ENCODE results near the gene CACNA1D.
"Not testable (repeated sequence)": the region's sequence is repeated elsewhere in the genome, so short reads cannot be mapped to it uniquely, and the experiment has no call there.

CACNA1D gene

DNA sequence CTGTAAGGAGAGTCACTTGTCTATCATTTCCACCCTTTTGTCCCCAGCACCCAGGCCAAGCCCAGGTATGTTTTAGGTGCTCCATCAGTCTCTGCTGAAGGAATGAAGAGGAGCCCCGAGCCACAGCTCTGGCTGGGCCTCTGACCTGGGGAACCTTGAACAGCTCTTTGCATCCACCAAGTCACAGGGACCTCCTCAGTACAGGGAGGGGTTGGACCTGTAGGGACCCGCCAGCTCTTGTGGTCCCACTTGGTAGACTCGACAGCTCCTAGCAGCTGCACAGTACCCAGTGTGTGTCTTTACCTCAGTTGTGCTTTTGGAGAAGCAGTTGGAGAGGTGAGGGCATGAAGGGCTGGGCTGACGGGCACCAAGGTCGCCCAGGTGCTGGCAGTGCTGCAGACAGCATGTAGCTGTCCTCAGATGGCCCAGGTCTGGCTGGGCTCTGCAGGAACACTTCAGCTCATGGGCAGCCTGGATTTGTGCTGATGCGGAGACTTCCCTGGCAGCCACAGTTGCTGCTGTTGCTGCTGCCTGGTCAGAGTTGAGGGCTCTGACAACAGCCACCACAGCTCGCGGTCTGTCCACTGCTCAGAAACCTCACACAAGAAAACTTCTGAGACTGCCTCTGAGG is 123.6 kb downstream of the CACNA1D start:
- DNase-seq = no peak

DNA sequence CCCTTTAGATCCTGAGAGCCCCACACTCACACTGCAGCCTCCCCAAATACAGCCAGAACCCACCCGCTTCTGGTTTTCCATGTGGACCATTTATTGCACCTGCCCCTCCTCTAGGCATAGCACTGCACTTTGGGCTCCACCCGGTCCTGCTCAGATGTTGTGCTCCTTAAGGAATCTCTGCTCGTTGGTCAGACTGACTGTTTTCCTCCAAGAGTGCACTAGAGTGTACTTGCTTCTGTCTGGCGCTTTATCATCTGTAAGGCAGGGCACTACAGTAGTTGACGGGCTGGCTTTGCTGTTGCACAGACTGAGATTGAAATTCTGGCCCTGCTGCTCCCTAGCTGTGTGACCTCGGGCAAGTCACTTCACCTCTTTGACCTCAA is 124.1 kb downstream of the CACNA1D start:
- DNase-seq = no peak

DNA sequence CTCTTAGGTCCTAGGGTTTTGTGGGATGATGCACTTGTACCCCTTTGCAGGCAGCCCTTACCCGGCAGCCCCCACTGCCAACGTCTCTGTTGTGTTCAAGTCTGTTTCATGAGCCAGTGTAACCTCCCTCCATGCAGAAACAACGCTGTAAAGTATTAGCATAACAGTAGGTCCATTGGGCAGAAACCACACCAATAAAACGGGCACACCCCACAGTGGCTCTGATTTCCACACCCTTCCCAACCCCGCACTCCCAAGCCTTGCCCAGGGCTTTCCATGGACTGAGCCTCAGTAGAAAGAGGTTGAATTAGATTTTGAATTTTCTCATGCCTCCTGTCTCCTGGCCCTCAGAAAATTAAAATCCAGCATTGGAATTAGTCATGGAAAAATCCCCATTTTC is 124.5 kb downstream of the CACNA1D start:
- DNase-seq = no peak

DNA sequence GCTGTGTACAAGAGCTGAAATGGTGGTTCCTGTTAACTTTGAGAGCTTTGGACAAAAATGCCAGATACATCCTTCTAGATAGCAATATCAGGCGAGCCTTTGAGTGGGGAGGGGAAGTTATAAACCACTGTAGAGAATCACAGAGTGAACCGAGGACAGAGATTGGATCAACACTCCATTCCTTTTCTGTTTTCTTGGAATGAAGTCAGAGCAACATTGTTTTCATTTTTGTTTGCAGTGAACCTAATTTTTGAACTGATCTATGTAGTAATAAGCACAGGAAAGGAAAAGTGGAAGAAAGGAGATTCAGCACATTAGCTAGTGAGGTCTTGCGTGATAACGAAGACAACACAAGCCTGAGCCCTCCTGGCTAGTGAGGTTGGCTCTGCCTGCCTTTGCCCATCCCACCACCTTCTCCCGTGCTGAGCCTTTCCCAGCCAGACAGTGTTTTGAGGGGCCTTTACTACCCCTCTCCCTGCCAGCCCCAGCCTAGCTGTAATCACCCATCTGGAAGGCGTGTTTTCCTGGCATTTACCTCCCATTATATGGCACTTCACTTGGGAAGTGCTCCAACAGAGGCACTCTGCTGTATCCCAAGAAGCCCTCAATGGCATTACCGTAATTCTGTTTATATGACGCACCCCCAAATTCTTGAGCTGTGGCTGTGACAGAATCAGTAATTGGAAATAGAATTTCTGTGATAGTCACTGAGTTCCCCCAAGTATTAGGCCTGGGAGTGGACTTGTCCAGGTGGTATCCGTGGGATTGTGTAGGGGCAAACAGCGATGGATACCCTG is 129.8 kb downstream of the CACNA1D start:
- no peak for DNase-seq

DNA sequence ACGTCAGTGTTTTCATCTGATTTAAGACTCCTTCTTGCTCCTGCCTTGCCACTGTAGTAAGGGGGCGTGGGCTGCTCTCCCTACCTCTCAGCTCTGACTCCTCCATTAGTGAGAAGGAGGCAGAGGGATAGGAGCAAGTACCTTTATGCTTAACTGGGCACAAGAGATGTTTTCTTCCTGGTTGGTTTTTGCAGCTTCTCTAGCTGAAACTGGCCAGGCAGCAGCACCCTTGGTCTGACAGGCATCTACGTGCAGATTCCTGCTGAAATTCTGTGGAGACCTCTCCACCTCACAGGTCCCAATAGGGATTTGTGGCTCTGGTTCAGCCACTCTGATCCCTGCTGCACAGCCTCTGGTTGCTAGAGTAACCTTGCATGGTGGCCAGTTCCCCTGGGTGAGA is 132.5 kb downstream of the CACNA1D start:
- no peak for DNase-seq

DNA sequence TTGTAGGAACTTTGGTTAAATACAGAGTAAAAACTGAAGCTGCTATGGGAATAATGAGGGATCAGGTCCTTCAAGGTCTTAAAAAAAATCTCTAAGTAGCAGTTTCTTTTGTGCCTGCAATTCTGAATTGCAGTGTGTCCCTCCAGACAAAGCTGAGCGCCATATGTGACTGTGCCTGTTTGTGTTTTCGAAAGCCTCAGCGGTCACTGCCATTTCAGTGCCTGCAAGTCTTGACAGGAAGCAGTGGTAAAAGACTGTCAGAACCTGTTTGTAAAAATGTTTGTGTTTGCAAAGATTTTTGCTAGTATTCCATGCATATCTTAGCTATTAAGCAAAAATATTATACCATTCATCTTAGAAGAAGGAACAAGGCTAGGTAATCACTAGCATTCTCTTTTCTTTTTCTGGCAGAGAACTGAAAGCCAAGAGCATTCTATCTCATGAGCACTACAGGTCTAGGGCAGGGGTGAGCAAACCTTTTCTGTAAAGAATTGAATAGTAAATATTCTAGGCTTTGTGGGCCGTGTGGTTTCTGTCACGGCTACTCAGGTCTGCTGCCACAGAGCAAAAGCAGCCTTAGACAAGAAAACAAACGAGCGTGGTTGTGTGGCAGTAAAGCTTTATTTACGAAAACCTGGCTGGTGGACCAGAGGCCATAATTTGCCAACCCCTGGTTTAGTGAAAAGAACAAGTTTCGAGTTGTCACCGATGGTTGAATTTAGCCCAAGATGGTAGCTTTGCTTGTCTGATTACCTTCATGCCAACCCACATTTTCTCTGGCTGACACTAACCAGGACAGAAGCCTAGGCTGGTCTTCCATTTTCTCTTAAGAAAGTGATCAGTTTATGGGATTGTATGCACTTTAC is 134.4 kb downstream of the CACNA1D start:
- no peak for DNase-seq

DNA sequence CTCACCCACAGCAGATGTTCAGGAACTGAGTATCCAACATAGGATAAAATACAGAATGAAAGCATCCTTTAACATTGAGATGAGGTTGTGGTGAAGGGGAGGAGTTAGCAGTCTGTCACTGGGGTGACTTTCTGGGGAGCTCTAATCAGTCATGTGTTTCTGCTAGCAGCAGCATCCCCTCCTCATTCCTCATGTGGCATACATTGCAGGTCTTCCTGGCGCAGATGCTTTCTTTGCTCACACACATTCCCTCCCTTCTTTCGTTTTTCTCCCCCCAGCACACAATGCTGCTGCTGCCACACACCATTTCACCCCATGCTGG is 135.0 kb downstream of the CACNA1D start:
- no peak for DNase-seq

DNA sequence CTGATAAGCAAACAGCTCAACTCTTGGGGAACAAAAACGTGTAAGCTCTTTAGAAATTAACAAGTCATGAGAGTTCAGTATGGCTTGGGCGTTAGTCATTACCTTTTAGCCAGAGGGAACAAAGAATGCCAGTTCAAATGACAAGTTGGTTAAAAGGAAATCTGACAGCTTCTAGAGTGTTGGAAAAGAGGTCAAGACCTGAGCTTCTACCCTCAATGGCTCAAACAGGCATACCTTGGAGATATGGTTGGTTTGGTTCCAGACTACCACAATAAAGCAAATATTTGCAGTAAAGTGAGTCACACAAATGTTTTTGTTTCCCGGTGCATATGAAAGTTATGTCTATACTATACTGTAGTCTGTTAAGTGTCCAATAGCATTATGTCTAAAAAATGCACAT is 136.1 kb downstream of the CACNA1D start:
- no peak for DNase-seq

DNA sequence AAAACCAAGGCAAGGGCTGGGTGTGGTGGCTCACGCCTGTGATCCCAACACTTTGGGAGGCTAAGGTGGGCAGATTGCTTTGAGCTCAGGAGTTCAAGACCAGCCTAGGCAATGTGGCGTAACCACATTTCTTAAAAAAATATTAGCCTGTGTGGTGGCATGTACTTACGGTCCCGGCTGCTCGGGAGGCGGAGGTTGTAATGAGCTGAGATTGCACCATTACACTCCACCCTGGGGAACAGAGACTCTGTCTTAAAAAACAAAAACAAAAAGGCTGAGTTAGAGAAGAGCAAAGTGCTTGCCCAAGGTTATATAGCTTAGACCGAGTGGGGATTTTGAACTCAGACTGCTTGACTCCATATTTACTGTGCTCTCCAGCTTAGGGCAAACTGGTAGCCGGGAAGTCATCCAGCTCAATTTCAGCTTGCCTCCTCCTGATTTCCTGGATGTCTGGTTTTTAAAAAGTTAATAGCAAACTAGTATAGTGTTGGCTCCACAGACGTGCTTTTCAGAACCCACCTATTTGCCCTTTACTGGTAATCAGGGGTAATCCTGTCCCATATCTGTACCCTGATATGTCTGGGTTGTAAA is 138.9 kb downstream of the CACNA1D start:
- no peak for DNase-seq

DNA sequence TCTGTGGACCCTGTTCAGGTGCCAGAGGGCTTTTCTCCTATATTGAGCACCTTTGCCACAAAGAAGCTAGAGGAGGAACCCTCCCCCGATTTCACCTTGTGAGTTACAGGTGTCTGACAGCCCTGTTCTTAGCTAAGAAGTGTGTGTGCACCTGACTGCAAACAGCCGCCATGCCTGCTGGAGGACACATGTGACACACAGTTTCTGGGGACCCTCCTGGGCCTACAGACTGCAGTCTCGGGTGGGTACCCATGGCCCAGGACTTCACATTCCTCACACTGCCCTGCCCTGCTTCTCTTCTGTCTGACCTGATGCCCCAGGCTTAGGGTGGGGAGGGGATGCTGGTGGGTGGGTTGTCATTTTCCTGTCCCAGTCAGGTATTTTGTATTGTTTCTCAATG is 140.6 kb downstream of the CACNA1D start:
- no peak for DNase-seq

DNA sequence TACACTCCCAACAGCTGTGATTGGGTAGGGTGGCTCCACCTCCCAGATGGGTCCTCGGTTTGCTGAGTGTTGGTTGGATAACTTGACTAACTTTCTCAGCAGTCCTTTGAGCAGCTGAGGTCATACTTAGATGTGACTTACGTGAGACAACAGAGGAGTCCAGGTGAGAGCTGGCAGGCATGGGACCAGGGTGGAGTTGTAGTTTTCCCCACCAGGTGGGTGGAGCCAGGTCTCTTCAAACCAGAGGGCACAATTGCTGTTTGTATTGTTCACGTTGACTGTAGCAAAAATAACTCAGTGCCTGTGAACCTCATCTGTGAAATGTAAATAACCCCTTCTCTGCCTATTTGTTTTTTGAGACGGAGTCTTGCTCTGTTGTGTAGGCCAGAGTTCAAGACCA is 144.4 kb downstream of the CACNA1D start:
- not testable (repeated sequence) for DNase-seq

DNA sequence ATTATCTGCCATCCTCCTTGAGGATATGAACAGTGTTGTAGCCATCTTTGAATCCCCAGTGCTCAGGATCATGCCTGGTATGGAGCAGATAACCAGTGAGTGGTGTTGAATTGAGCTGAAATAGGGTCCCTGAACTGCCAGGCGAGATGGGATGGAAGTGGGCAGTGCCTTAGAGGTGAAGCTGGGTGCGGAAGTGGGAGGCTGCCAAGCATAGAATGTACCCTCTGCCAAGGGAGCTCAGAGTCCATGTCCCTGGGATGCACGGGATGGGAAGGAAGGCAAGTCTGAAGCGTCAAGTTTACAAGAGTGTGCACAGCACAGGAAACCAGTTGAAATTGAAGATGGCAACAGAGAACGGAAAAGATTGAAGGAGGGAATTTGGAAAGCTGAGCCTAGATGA is 147.0 kb downstream of the CACNA1D start:
- no peak for DNase-seq

DNA sequence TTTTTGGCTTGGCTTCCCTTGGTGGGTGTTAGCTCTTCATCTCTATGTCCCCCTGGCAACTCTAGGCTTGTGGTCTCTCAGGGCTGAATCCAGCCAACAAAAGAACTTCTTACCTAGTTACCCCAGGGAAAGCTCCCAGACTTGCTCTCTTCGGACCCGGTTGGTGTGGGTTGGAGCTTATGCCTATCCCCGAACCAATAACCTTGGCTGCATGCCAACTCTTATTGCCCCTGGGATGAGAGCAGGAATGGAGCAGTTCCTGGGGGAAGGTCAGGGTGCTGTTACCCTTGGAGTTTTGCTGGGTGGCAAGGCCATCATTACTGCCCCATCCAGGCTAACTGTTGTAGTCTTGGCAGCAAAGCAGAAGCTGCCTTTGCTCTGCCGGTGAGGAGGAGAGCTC is 147.8 kb downstream of the CACNA1D start:
- no peak for DNase-seq

DNA sequence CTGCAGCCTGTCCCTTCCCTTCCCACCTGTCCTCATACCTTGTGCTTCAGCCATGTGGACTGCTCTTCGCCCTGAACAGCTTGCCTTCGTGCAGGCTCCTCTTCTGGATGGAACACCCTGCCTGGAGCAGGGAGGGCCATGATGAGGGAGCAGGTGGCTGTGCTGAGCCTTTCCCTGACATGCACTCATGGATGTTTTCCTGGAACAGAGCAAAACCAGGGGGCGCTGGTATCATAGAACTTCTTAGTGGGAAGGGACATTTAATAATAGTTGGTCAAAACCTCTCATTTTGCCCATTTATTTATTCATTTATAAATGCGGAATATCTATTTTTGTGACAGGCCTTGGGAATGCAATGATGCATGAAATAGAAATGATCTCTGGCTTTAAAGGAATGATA is 149.3 kb downstream of the CACNA1D start:
- no peak for DNase-seq

DNA sequence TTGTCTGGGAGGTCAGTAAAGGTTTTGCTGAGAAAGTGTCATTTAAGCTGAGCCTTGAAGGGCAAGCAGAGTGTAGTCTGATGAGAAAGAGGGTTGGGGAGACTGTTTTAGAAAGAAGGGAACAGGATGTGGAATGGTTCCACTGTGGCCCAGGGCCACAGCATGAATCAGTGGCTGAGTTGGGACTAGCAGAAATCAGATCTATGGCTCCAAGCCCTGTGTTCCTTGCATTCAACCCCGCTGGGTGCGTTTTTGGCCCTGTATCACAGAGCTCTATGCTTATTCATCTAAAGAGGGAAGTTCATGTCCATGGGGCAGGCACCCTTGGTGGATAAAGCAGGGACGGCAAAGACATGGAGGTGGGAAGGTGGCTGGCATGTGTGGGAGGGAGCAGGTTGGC is 151.3 kb downstream of the CACNA1D start:
- no peak for DNase-seq

DNA sequence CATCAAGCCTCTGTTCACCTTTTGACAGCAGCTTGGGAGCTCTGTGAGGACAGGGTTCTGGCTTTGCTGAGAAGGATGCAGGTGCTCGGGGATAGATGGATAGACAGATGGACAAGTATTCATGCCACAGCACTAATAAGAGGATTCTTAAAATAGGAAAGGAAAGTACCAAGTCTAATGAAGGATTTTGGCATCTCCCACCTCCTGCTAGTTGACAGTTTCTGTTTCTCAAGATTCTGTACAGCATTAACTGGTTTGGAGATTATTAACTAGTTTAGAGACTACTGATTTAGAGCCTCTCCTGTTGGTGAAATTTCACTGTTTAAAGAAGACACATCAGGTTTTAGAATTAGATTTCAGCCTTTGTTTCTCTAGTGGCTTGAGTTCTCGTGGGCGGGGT is 152.3 kb downstream of the CACNA1D start:
- DNase-seq = no peak

DNA sequence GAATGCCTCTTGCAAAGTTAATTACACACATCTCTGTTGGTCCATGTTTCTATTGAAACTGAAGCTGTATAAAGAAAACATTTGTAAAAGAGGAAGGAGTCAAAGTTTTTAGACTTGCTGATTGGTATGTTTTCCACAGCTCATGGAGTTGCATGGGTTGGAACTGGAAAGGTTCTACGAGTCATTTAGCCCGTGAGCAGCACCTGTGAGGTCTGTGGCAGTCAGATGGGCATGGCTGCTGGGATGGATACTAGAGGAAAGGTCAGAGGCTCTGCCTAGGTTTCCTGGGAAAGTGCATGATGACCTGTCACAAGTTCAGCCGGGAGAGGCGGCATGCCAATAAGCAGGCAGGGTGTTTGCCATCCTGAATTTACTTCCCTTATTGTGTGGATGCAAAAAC is 155.4 kb downstream of the CACNA1D start:
- no peak for DNase-seq

DNA sequence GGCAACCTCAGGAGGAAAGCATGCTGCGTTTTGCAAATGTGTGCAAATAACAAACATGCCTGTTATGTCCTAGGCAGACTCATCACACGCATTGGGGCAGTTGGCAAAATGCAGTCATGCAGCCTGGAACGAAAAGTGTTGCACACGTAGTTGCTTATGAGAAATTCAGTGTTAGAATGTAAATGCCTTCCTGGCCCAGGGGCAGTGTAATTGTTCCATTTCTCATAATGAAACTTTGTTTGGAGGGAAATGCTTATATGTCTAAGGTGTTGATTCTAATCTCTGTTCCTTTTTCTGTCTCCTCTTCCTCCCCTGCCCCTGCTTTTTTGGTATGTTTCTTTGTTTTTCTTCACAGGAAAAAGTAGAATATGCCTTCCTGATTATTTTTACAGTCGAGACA is 156.0 kb downstream of the CACNA1D start:
- no peak for DNase-seq

DNA sequence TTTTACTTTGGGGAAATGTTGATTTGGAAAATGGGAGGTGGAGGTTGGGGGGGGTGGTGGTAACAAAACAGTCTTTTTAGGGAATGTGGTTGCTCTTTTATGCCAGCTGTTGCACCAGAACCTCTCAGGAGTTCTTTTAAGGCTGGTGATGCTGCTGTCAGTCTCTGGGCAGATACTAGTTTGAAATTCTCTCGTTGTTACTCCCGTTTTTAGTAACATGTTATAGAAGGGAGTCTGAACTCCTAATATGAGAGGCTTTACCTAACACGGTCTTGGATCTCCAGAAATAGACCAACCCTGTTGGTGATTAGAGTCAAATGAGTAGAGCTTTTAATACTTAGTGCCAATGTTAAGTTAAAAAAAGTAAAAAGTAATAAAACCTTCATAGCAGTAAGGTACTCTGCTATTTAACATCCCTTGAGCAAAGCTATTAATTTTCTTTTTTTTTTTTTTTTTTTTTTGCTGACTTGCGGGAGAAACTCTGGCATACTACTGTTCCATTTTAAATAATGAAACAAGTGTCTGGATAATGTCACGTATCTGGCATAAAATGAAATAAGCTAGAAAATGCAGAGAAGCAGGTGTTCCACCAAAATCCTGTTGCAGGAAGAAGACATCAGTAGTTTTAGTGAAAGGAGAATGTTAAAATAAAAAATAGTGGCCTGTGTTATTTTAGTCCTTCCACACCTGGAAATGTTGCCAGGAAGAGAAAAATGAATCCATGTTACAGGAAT is 156.7 kb downstream of the CACNA1D start:
- no peak for DNase-seq

DNA sequence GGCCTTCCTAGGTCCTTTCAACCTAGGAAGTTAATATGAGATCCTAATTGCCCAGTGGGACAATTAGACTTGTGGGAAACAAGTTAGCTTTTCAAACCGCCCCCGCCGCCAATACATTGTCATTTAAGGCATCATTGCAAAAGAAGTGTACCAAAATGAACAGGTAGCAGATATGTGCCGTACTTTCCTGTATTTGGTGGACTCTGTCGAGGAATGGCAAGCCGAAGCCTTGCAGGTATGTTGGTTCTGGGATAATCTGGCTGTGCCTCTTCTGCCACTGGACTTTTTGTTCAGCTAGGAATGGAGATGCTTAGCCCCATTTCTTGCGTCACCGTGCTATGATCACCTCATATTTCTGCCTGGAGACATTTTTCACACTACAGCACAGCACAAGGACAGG is 157.5 kb downstream of the CACNA1D start:
- DNase-seq = no peak

DNA sequence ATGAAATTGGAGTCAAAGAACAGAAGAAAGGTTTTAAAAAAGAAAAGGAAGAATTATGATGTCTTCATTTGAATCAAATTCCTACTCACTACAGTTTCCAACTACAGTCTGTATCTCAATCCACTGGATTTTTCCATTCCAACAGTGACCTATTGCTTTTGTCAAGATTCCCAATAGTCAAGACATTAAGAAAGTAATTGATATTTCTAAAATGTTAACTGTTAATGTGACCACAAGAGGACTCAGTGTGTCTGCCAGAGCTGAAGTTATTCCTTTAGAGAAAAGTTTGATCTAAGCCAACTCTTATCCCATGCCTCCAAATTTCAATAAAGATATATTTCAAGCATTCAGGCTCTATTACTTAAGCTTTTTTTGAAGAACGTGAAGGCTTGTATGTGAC is 163.2 kb downstream of the CACNA1D start:
- no peak for DNase-seq

DNA sequence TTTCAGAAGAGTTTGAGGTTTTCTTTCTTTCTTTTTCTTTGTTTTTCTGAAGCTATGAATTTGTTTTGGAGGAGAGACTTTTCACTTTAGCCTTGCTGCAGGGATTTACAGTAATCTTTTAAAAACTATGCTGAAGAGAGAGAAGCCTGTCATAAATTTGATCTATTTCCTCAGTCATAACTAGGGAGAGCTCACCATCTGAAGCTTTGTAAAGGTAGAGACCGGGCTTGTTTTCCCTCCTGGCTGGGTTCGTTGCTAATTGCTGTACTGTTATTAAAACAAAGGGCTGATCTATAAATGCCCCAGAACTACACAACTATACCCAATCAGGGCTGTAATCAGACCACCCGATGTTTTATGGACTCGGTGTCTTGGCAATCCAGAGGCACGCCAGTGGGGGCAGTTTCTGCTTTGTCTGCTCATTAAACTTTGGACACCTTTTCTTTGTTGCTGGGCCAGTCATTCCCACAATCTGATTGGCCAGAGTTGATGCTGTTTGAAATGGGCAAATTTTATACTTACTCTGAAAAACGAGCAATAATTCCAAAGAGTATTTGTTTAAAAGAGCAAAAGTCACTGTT is 164.3 kb downstream of the CACNA1D start:
- DNase-seq = no peak

DNA sequence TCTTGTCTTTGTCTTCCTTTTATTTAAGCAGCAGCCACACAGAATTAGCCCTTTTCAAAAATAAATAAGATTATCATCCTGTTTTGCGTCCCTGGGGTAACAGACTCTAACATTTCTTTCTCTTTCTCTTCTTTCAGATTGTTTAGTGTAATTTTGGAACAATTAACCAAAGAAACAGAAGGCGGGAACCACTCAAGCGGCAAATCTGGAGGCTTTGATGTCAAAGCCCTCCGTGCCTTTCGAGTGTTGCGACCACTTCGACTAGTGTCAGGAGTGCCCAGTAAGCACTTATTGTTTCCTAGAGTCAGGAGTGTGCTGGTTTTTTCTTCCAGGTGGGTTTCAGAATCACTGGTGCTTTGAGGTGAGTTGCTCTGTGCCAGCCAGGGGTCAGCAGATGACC is 165.6 kb downstream of the CACNA1D start:
- no peak for DNase-seq
